Lower lobe of right lung (tissue), 2 donors: ENCODE data around the gene CSAD. TPM values are rescaled to one million over a fixed set of nuclear protein-coding genes. Genes with fewer than 3 reads are reported as not detected.

ENCODE experiments used
- ATAC-seq, 2 donors: fragments of 200-7000 bp; cut with Tn5 transposase; one replicate each; pipeline ENCODE4 v1.9.1; 2020 to 2022; ENCODE audit warnings: mild to moderate bottlenecking in 2 of 2, moderate library complexity in 2 of 2
- DNase-seq: peaks from one replicate; pipeline ENCODE4 v3.0.0-alpha.2; 2020
- H3K27ac ChIP-seq: fragments of 200-600 bp; one replicate; pipeline ENCODE4 v1.8.0; 2022
- H3K27me3 ChIP-seq: fragments of 200-600 bp; one replicate; pipeline ENCODE4 v1.8.0; 2022; ENCODE audit warnings: low read depth
- H3K36me3 ChIP-seq: fragments of 200-600 bp; one replicate; pipeline ENCODE4 v1.8.0; 2022; ENCODE audit warnings: mild to moderate bottlenecking
- H3K4me1 ChIP-seq: fragments of 200-600 bp; one replicate; pipeline ENCODE4 v1.8.0; 2022
- H3K4me3 ChIP-seq: fragments of 200-600 bp; one replicate; pipeline ENCODE4 v1.8.0; 2022; ENCODE audit warnings: mild to moderate bottlenecking
- H3K9me3 ChIP-seq: fragments of 200-600 bp; one replicate; pipeline ENCODE4 v1.8.0; 2022
- intact Hi-C: fragments of 100-400 bp; cut with DNase I; formaldehyde crosslinking; loops from one replicate; pipeline ENCODE4 v1.11.0; 2022
- long read RNA-seq: library from polyadenylated mRNA; unstranded; transcript quantifications from one replicate; pipeline ENCODE4 v2.0.0, GENCODE V29; 2021
- total RNA-seq: library from RNA; stranded (reverse); fragmentation: NEBNext Ultra II Directional; extraction: Animal tissue kit (Norgen Biotek cat#: 25700); gene quantifications from one replicate; pipeline ENCODE4 v1.2.1, GENCODE V29; 2021
- TF ChIP-seq, protein P1 (sequence below): fragments of 200-600 bp; IDR thresholded peaks from one replicate; pipeline ENCODE4 v1.8.0; 2022; ENCODE audit warnings: antibody characterized with exemption, mild to moderate bottlenecking
- donor health status: DM: no; HTN: yes; CAD: no; lungs with severe emphysema.

CSAD gene
- total RNA-seq = 39.2 TPM
- long read RNA-seq, partial matches to known transcripts = 1 of 8 reads
- long read RNA-seq, other reads (novel, unspliced or antisense) = 7 of 8 reads

GRCh38 chr12:53180220-53180930 lies at the start of gene CSAD, which contains the start of gene ZNF740:
TSS of gene CSAD (minus strand) at chr12:53180925. CDS start at chr12:53173470, 7,455 bp downstream.
TSS of gene ZNF740 (plus strand) at chr12:53180722. CDS start at chr12:53181984, 1,262 bp downstream.
- peak within 1 kb of the TSS; percentile 96 for H3K27ac ChIP-seq
- intact Hi-C loops = no loop called here
- ATAC-seq (peak; percentile 99), DNase-seq (peak; percentile 99)
- H3K4me3 ChIP-seq = peak within 1 kb of the TSS; percentile 79
- H3K36me3 ChIP-seq = peaks cover 37% of the 10 kb centered on the region
- H3K9me3 ChIP-seq = no peaks in the 10 kb centered on the region
- TF ChIP-seq, protein P1, sequence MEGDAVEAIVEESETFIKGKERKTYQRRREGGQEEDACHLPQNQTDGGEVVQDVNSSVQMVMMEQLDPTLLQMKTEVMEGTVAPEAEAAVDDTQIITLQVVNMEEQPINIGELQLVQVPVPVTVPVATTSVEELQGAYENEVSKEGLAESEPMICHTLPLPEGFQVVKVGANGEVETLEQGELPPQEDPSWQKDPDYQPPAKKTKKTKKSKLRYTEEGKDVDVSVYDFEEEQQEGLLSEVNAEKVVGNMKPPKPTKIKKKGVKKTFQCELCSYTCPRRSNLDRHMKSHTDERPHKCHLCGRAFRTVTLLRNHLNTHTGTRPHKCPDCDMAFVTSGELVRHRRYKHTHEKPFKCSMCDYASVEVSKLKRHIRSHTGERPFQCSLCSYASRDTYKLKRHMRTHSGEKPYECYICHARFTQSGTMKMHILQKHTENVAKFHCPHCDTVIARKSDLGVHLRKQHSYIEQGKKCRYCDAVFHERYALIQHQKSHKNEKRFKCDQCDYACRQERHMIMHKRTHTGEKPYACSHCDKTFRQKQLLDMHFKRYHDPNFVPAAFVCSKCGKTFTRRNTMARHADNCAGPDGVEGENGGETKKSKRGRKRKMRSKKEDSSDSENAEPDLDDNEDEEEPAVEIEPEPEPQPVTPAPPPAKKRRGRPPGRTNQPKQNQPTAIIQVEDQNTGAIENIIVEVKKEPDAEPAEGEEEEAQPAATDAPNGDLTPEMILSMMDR = no peak
- no peaks in the 10 kb centered on the region for H3K27me3 ChIP-seq
- peaks cover 50% of the 10 kb centered on the region for H3K4me1 ChIP-seq

GRCh38 chr12:53230108-53230845 lies 49.6 kb upstream of the CSAD start:
- no peaks in the 10 kb centered on the region for H3K9me3 ChIP-seq
- H3K4me3 ChIP-seq = peak overlapping the region; percentile 21
- peaks cover 53% of the 10 kb centered on the region for H3K4me1 ChIP-seq
- intact Hi-C loops = no loop called here
- no peaks in the 10 kb centered on the region for H3K27me3 ChIP-seq
- H3K27ac ChIP-seq = peak overlapping the region; percentile 53
- ATAC-seq = peak; percentile 80 to 84
- TF ChIP-seq, protein P1 = no peak
- peaks cover 7% of the 10 kb centered on the region for H3K36me3 ChIP-seq
- DNase-seq = peak; percentile 84

- H3K27ac ChIP-seq = no peak overlapping the region
- intact Hi-C loops = no loop called here
Observed at GRCh38 chr12:53229454-53229853, 48.7 kb upstream of the CSAD start.

DNA sequence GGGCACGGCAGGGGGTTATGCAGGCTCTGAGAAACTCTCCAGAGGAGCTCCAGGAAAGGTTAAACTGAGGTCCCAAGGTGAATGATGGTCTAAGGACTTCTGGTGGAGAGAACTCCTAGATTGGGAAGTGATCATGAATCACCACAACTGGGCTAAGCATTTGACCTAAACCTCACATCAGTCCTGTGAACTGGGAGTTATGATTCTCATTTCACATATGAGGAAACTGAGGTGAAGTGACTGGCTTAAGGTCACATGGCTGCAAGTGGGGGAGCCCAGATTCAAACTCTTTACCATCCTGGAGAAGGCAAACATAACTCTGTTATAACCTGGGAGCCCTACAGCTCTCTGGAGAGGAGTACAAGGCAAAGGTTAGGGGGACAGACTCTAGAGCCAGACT lies 47.1 kb upstream of the CSAD start:
- H3K27ac ChIP-seq = no peak overlapping the region
- DNase-seq (no peak), ATAC-seq (no peak)
- H3K9me3 ChIP-seq = no peaks in the 10 kb centered on the region
- intact Hi-C loops = no loop called here
- peaks cover 61% of the 10 kb centered on the region for H3K4me1 ChIP-seq
- H3K4me3 ChIP-seq = no peak overlapping the region
- TF ChIP-seq, protein P1 = no peak
- H3K27me3 ChIP-seq = no peaks in the 10 kb centered on the region
- peaks cover 7% of the 10 kb centered on the region for H3K36me3 ChIP-seq

More at GRCh38 chr12:53229454-53229853, 48.7 kb upstream of the CSAD start:
- H3K4me3 ChIP-seq = no peak overlapping the region
- H3K9me3 ChIP-seq = no peaks in the 10 kb centered on the region
- H3K4me1 ChIP-seq = peaks cover 61% of the 10 kb centered on the region
- ATAC-seq (no peak), DNase-seq (peak; percentile 33)
- H3K27me3 ChIP-seq = no peaks in the 10 kb centered on the region
- TF ChIP-seq, protein P1 = no peak
- H3K36me3 ChIP-seq = peaks cover 7% of the 10 kb centered on the region

GRCh38 chr12:53227341-53227740 lies 46.6 kb upstream of the CSAD start:
- H3K36me3 ChIP-seq = peaks cover 7% of the 10 kb centered on the region
- H3K27ac ChIP-seq = no peak overlapping the region
- ATAC-seq = no peak
- no peak overlapping the region for H3K4me3 ChIP-seq
- H3K9me3 ChIP-seq = no peaks in the 10 kb centered on the region
- peaks cover 61% of the 10 kb centered on the region for H3K4me1 ChIP-seq
- H3K27me3 ChIP-seq = no peaks in the 10 kb centered on the region
- TF ChIP-seq, protein P1 = no peak
- intact Hi-C loops = no loop called here
- peak; percentile 32 for DNase-seq
